22Rv1 (cell line): ENCODE results near the gene KREMEN1.

Experiments used
- CTCF ChIP-seq: fragments of 450-650 bp; IDR thresholded peaks from 2 replicates; pipeline ENCODE4 v1.5.1; 2017; ENCODE audit warnings: mild to moderate bottlenecking
- ZFX ChIP-seq: fragments of 450-650 bp; IDR thresholded peaks from 2 replicates; pipeline ENCODE4 v1.6.1; 2017; ENCODE audit warnings: antibody characterized with exemption, borderline replicate concordance

GRCh38 chr22:29069463-29069862 lies 3.4 kb upstream of the KREMEN1 start:
- TF ChIP-seq CTCF: no peak
- no peak for TF ChIP-seq ZFX
